DND-41 (cell line): ENCODE measurements around the gene CPNE4.

Source experiments
- ATAC-seq: fragments of 200-7000 bp; cut with Tn5 transposase; 3 replicates; pipeline ENCODE4 v1.9.1; 2021; ENCODE audit warnings: low read depth; ENCODE audit not compliant: insufficient read depth
- DNase-seq: peaks from one replicate; pipeline ENCODE4 v3.0.0-alpha.2; 2020
- H2AFZ ChIP-seq: 2 replicates; pipeline ENCODE4 v1.6.0; 2012; ENCODE audit warnings: low read depth, low read length
- H3K27ac ChIP-seq: 2 replicates; pipeline ENCODE4 v1.5.1; 2012; ENCODE audit warnings: low read length, inconsistent platforms
- H3K27me3 ChIP-seq: fragments of 200-600 bp; sonication (generic); 2 replicates; pipeline ENCODE4 v1.6.0; 2012; ENCODE audit warnings: low read length, mild to moderate bottlenecking, inconsistent platforms; ENCODE audit not compliant: insufficient read depth, poor library complexity
- H3K36me3 ChIP-seq: 2 replicates; pipeline ENCODE4 v1.5.1; 2012; ENCODE audit warnings: low read length, inconsistent platforms; ENCODE audit not compliant: insufficient read depth
- H3K4me1 ChIP-seq: 2 replicates; pipeline ENCODE4 v1.5.1; 2012; ENCODE audit warnings: mild to moderate bottlenecking, low read length; ENCODE audit not compliant: insufficient read depth
- H3K4me2 ChIP-seq: 2 replicates; pipeline ENCODE4 v1.6.0; 2012; ENCODE audit warnings: mild to moderate bottlenecking, moderate library complexity, low read length, inconsistent platforms; ENCODE audit not compliant: insufficient read depth
- H3K4me3 ChIP-seq, 2 experiments: fragments of 200-600 bp in 1 of 2; shearing (Covaris generic) in 1 of 2; 2 replicates each; pipeline ENCODE4 v1.5.1; 2012 to 2016; ENCODE audit warnings: inconsistent platforms in 2 of 2, low read length in 2 of 2, mild to moderate bottlenecking in 2 of 2, low read depth in 1 of 2, moderate library complexity in 1 of 2
- H3K79me2 ChIP-seq: 2 replicates; pipeline ENCODE4 v1.6.0; 2012; ENCODE audit warnings: low read length, inconsistent platforms; ENCODE audit not compliant: insufficient read depth
- H3K9ac ChIP-seq: 2 replicates; pipeline ENCODE4 v1.6.0; 2012; ENCODE audit warnings: low read depth, mild to moderate bottlenecking, inconsistent platforms, low read length, moderate library complexity
- H3K9me3 ChIP-seq: 2 replicates; pipeline ENCODE4 v1.5.1; 2012; ENCODE audit warnings: low read length, moderate library complexity, mild to moderate bottlenecking, inconsistent platforms; ENCODE audit not compliant: insufficient read depth, severe bottlenecking
- H4K20me1 ChIP-seq: 2 replicates; pipeline ENCODE4 v1.6.0; 2012; ENCODE audit warnings: low read length; ENCODE audit not compliant: insufficient read depth
- EZH2 ChIP-seq: IDR thresholded peaks from 3 replicates; pipeline ENCODE4 v1.6.1; 2012; ENCODE audit warnings: borderline replicate concordance, low read depth, mild to moderate bottlenecking, moderate library complexity, low read length, inconsistent platforms; ENCODE audit not compliant: severe bottlenecking
- TF ChIP-seq, protein P1 (sequence below): IDR thresholded peaks from 2 replicates; pipeline ENCODE4 v1.5.1; 2012; ENCODE audit warnings: borderline replicate concordance, low read length, moderate library complexity, mild to moderate bottlenecking; ENCODE audit not compliant: poor library complexity, severe bottlenecking; ENCODE audit errors: extremely low read depth

Gene CPNE4

DNA sequence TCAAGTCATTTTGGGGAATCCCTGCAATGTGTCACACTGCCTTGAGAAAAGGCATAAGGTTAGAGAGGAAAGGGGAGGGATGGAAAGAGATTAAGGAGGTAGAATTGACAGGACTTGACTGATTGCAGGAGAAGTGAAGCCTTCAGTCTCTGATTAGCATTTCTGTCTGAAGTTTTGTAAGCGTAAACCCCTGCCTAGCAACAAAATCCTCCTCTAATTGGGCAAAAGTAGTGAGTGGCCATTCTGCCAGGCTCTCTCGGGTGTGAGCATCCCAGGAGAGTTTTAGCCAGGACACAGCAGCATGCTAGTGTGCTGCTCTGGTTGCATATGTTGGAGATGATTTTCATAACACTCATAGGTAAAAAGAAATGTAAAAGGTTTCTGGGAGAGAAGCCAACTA lies 415.0 kb downstream of the CPNE4 start:
- H3K27me3 ChIP-seq: peaks cover 9% of the 10 kb centered on the region
- TF ChIP-seq EZH2: no peak
- TF ChIP-seq, protein P1, sequence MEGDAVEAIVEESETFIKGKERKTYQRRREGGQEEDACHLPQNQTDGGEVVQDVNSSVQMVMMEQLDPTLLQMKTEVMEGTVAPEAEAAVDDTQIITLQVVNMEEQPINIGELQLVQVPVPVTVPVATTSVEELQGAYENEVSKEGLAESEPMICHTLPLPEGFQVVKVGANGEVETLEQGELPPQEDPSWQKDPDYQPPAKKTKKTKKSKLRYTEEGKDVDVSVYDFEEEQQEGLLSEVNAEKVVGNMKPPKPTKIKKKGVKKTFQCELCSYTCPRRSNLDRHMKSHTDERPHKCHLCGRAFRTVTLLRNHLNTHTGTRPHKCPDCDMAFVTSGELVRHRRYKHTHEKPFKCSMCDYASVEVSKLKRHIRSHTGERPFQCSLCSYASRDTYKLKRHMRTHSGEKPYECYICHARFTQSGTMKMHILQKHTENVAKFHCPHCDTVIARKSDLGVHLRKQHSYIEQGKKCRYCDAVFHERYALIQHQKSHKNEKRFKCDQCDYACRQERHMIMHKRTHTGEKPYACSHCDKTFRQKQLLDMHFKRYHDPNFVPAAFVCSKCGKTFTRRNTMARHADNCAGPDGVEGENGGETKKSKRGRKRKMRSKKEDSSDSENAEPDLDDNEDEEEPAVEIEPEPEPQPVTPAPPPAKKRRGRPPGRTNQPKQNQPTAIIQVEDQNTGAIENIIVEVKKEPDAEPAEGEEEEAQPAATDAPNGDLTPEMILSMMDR: no peak
- ATAC-seq (no peak), DNase-seq (no peak)
- H3K79me2 ChIP-seq: no peaks in the 10 kb centered on the region
- H3K9me3 ChIP-seq: no peaks in the 10 kb centered on the region
- H2AFZ ChIP-seq: no peak overlapping the region
- H3K36me3 ChIP-seq: no peaks in the 10 kb centered on the region
- H3K4me2 ChIP-seq: no peak overlapping the region
- H3K4me1 ChIP-seq: no peaks in the 10 kb centered on the region
- no peak overlapping the region for H3K9ac ChIP-seq
- H4K20me1 ChIP-seq: no peaks in the 10 kb centered on the region
- H3K27ac ChIP-seq: no peak overlapping the region
- H3K4me3 ChIP-seq: no peak overlapping the region

DNA sequence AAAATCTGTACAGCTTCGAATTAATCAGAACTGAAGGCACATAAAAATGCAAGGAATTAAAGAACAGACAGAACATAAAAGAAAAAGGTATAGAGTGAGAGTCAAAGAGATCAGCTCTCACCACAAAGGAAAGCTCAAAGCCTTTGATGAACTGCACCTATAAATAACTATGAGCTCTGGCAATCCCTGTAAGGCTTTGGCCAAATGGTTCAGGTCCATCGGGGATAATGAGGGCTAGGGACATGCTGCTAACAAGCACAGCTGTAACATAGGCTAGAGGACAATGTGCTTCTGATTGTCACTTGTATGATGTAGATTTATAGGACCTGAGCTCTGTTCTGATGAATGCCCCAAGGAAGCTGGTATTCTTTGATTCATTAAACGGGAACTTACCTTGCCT lies 418.1 kb downstream of the CPNE4 start:
- no peak overlapping the region for H3K27ac ChIP-seq
- H3K36me3 ChIP-seq: no peaks in the 10 kb centered on the region
- H3K9ac ChIP-seq: no peak overlapping the region
- no peaks in the 10 kb centered on the region for H3K79me2 ChIP-seq
- no peaks in the 10 kb centered on the region for H4K20me1 ChIP-seq
- no peaks in the 10 kb centered on the region for H3K9me3 ChIP-seq
- H3K4me1 ChIP-seq: no peaks in the 10 kb centered on the region
- peaks cover 5% of the 10 kb centered on the region for H3K27me3 ChIP-seq
- no peak overlapping the region for H3K4me2 ChIP-seq
- no peak overlapping the region for H2AFZ ChIP-seq
- DNase-seq: no peak
- no peak for ATAC-seq
- H3K4me3 ChIP-seq: no peak overlapping the region
- TF ChIP-seq, protein P1: no peak
- no peak for TF ChIP-seq EZH2

- H3K4me3 ChIP-seq: no peak overlapping the region
- TF ChIP-seq EZH2: no peak
- TF ChIP-seq, protein P1: no peak
- H3K9ac ChIP-seq: no peak overlapping the region
- H3K27ac ChIP-seq: no peak overlapping the region
- H3K79me2 ChIP-seq: no peaks in the 10 kb centered on the region
- H4K20me1 ChIP-seq: no peaks in the 10 kb centered on the region
- ATAC-seq: no peak
- H3K9me3 ChIP-seq: no peaks in the 10 kb centered on the region
- no peak overlapping the region for H2AFZ ChIP-seq
- peaks cover 13% of the 10 kb centered on the region for H3K27me3 ChIP-seq
- H3K4me1 ChIP-seq: no peaks in the 10 kb centered on the region
- DNase-seq: no peak
- no peaks in the 10 kb centered on the region for H3K36me3 ChIP-seq
- no peak overlapping the region for H3K4me2 ChIP-seq
Measured at GRCh38 chr3:131612745-131613144, 422.1 kb downstream of the CPNE4 start.

- DNase-seq: no peak
- H4K20me1 ChIP-seq: no peaks in the 10 kb centered on the region
- peaks cover 18% of the 10 kb centered on the region for H3K27me3 ChIP-seq
- H3K4me1 ChIP-seq: no peaks in the 10 kb centered on the region
- no peak for ATAC-seq
- no peak overlapping the region for H3K9ac ChIP-seq
- no peak for TF ChIP-seq EZH2
- TF ChIP-seq, protein P1: no peak
- H3K27ac ChIP-seq: no peak overlapping the region
- no peaks in the 10 kb centered on the region for H3K79me2 ChIP-seq
- no peak overlapping the region for H2AFZ ChIP-seq
- no peak overlapping the region for H3K4me2 ChIP-seq
- no peak overlapping the region for H3K4me3 ChIP-seq
- no peaks in the 10 kb centered on the region for H3K36me3 ChIP-seq
- no peaks in the 10 kb centered on the region for H3K9me3 ChIP-seq
Measured at GRCh38 chr3:131610174-131610573, 424.6 kb downstream of the CPNE4 start.
